Smooth muscle cell (in vitro differentiated cells): ENCODE data around the gene HSCB. TPM values are rescaled to one million over a fixed set of nuclear protein-coding genes. Genes with fewer than 3 reads are reported as not detected.
A peak's percentile ranks its signal among the peaks of the same experiment; 100 is the strongest.
"Not testable (repeated sequence)": the region's sequence is repeated elsewhere in the genome, so short reads cannot be mapped to it uniquely, and the experiment has no call there.

Source experiments
- DNase-seq: peaks from one replicate; lab custom pipeline; 2025; ENCODE audit not compliant: unreplicated experiment; lab: John Stamatoyannopoulos, UW
- H2AFZ ChIP-seq: fragments of 200-600 bp; sonication (generic); 2 replicates; pipeline ENCODE4 v1.6.0; 2016; ENCODE audit warnings: antibody characterized with exemption, low read depth, mild to moderate bottlenecking
- H3F3A ChIP-seq: fragments of 200-600 bp; sonication (generic); 2 replicates; pipeline ENCODE4 v1.6.0; 2017; ENCODE audit warnings: antibody characterized with exemption, low read depth
- H3K27ac ChIP-seq: fragments of 200-600 bp; sonication (generic); 2 replicates; pipeline ENCODE4 v1.5.1; 2016; ENCODE audit warnings: low read depth, mild to moderate bottlenecking
- H3K27me3 ChIP-seq: fragments of 200-600 bp; sonication (generic); 2 replicates; pipeline ENCODE4 v1.6.1; 2016; ENCODE audit warnings: low read depth, mild to moderate bottlenecking
- H3K36me3 ChIP-seq: fragments of 200-600 bp; sonication (generic); 2 replicates; pipeline ENCODE4 v1.5.1; 2016; ENCODE audit warnings: low read depth
- H3K4me1 ChIP-seq: fragments of 200-600 bp; sonication (generic); 2 replicates; pipeline ENCODE4 v1.5.1; 2016; ENCODE audit warnings: low read depth
- H3K4me2 ChIP-seq: fragments of 200-600 bp; sonication (generic); 2 replicates; pipeline ENCODE4 v1.6.0; 2016; ENCODE audit warnings: mild to moderate bottlenecking
- H3K4me3 ChIP-seq: fragments of 200-600 bp; sonication (generic); 2 replicates; pipeline ENCODE4 v1.5.1; 2016; ENCODE audit warnings: mild to moderate bottlenecking
- H3K79me2 ChIP-seq: fragments of 200-600 bp; sonication (generic); 2 replicates; pipeline ENCODE4 v1.6.0; 2016; ENCODE audit warnings: low read depth, mild to moderate bottlenecking
- H3K9ac ChIP-seq: fragments of 200-600 bp; sonication (generic); 2 replicates; pipeline ENCODE4 v1.6.0; 2016; ENCODE audit warnings: low read depth
- H3K9me3 ChIP-seq: fragments of 200-600 bp; sonication (generic); replicated peaks from 2 replicates; pipeline ENCODE4 v1.5.1; 2016; ENCODE audit warnings: low read depth
- H4K20me1 ChIP-seq: fragments of 200-600 bp; sonication (generic); 2 replicates; pipeline ENCODE4 v1.6.0; 2016; ENCODE audit warnings: low read depth
- WGBS: methylation state at CpG from one replicate; pipeline ENCODE4 v1.1.7; 2016; ENCODE audit warnings: low lambda C conversion rate; 5-methylcytosine and 5-hydroxymethylcytosine counted together
- polyA plus RNA-seq: library from polyadenylated mRNA; unstranded; fragments of >200 nt; fragmentation: Nextera tagmentation; extraction: Ambion mirVana; gene quantifications from 2 replicates; pipeline ENCODE4 v1.2.1, GENCODE V29; 2016
- total RNA-seq: library from RNA; depleted of rRNA; stranded (reverse); fragments of >200 nt; gene quantifications from 2 replicates; pipeline ENCODE4 v1.2.3, GENCODE V29; 2014
- TF ChIP-seq, protein P1 (sequence below): fragments of 200-600 bp; sonication (generic); IDR thresholded peaks from 2 replicates; pipeline ENCODE4 v1.5.1; 2017; ENCODE audit warnings: borderline replicate concordance, mild to moderate bottlenecking, antibody characterized with exemption; ENCODE audit not compliant: insufficient read depth, poor library complexity, severe bottlenecking

The HSCB gene
- total and polyA plus RNA-seq, 2 experiments from 2014 or later, result 15.9 to 22.5 TPM

DNA sequence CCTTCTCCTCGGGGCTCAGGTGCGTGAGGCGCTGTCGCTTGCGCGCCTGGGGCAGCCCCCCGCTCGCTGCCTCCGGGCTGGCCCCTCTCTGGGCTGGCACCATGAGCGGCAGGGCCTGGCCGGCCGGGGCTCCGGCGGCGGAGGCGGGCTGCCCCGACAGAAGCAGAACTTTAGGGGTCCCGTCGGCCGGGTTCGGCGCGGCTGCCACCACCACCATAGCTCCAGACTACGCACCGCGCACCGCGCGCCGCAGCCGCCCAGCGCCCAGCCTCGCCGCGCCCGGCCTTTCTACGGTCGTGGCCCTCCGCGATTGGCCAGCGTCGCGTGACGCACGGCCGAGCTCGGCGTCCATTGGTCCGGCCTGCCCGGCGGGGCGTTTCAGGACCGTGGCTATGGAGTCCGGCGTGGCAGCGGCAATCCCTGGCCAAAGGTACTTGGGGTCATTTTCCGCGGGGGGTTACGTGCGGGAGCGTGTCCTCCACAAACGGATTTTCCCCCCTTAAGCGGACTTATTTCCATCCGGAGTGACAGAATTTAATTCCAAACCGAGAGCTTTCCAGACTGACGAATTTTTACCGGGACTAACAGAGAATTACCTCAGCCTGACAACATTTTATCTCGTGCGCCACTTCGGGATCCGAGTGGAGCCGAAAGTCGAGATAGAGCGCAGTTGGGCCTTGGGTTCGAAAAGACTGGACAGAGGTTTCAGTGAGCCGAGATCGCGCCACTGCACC lies 58.6 kb downstream of the HSCB start, which contains the start of gene XBP1:
TSS of gene XBP1 (minus strand) at position 262 of the 734 bp plus-strand sequence.
- peaks cover 12% of the 10 kb centered on the region for H3K4me1 ChIP-seq
- H3K9me3 ChIP-seq, result no peaks in the 10 kb centered on the region
- H3K9ac ChIP-seq, result peak within 1 kb of the TSS; percentile 100
- peaks cover 37% of the 10 kb centered on the region for H4K20me1 ChIP-seq
- peak within 1 kb of the TSS; percentile 99 for H3K27ac ChIP-seq
- H3K36me3 ChIP-seq, result peaks cover 12% of the 10 kb centered on the region
- peaks cover 30% of the 10 kb centered on the region for H3F3A ChIP-seq
- peaks cover 61% of the 10 kb centered on the region for H3K79me2 ChIP-seq
- H3K27me3 ChIP-seq, result no peaks in the 10 kb centered on the region
- H3K4me2 ChIP-seq, result peak within 1 kb of the TSS; percentile 95
- H2AFZ ChIP-seq, result peak within 1 kb of the TSS; percentile 69
- TF ChIP-seq, protein P1, sequence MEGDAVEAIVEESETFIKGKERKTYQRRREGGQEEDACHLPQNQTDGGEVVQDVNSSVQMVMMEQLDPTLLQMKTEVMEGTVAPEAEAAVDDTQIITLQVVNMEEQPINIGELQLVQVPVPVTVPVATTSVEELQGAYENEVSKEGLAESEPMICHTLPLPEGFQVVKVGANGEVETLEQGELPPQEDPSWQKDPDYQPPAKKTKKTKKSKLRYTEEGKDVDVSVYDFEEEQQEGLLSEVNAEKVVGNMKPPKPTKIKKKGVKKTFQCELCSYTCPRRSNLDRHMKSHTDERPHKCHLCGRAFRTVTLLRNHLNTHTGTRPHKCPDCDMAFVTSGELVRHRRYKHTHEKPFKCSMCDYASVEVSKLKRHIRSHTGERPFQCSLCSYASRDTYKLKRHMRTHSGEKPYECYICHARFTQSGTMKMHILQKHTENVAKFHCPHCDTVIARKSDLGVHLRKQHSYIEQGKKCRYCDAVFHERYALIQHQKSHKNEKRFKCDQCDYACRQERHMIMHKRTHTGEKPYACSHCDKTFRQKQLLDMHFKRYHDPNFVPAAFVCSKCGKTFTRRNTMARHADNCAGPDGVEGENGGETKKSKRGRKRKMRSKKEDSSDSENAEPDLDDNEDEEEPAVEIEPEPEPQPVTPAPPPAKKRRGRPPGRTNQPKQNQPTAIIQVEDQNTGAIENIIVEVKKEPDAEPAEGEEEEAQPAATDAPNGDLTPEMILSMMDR, result no peak
- DNase-seq, result peak; percentile 69
- WGBS, result under 1% methylated on average over 73 of the region's 78 CpGs
- peak within 1 kb of the TSS; percentile 97 for H3K4me3 ChIP-seq

DNA sequence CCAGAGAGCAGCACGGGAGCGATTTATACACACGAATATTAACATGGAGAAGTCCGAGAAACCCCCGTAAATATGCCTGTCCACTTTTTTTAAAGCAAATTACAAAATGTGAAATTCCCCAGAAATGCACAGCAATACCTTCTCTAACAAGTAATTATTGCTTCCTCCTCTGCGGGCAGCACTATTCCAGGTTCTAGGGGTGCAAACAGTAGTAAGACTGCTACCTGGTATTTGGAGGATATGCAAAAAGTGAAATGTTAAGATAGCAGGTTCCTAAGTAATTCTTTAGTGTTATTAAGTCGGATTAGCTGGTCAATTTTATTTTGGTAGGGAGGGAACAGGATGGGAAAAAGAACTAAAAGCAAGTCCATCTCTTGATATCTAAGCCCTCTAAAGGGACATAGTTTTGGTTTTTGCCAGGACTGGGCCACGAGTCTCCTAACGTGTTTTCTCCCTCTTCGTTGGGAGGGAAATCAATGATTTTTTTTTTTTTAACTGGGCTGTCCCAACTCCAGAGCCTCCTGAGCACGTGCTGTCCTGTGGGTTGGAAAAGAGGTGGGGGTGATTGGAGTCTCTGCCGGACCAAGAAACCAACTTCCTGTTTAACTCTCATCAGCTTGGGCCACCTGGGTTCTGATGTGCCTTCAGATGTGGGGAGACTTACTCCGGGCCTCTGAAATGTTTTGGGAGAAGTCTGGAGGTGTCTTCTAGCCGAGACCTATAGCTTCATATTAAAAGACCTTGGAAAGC lies 60.2 kb downstream of the HSCB start:
- WGBS, result 76% methylated on average over 14 of the region's 14 CpGs
- Histone ChIP-seq H3K9ac (no peak overlapping the region), H3K79me2 (peaks cover 53% of the 10 kb centered on the region), H3K27ac (no peak overlapping the region), H3K4me3 (peak overlapping the region; percentile 97), H3K36me3 (peaks cover 3% of the 10 kb centered on the region), H3K4me2 (peak overlapping the region; percentile 95), H3K9me3 (no peaks in the 10 kb centered on the region), H3F3A (peaks cover 15% of the 10 kb centered on the region), H3K4me1 (peaks cover 12% of the 10 kb centered on the region), H2AFZ (no peak overlapping the region), H4K20me1 (peaks cover 21% of the 10 kb centered on the region), H3K27me3 (no peaks in the 10 kb centered on the region)
- TF ChIP-seq, protein P1, result no peak
- no peak for DNase-seq

DNA sequence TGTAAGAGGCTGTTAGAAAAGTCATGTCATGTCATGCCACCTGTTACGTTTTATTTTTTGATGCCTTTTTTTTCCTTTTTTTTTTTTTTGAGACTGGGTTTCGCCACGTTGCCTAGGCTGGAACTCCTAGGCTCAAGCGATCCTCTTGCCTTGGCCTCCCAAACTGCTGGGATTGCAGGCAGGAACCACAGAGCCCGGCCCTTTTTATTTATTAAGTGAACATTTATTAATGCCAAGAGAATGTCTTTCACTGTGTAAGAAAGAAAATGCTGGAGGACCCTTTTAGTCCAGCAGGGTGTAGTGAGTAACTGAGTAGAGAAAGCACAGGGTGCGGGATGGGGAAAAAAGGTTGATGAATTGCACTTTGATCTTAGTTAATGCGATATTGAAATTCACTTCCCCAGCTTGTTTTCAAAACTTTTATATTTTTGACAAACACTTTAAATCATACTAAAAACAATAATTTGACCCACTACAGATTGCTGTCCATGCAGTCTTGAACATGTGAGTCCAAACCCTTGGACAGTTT lies 60.8 kb downstream of the HSCB start:
- Histone ChIP-seq H3K9ac (no peak overlapping the region), H4K20me1 (peaks cover 15% of the 10 kb centered on the region), H3F3A (peaks cover 9% of the 10 kb centered on the region), H3K4me1 (peaks cover 12% of the 10 kb centered on the region), H2AFZ (no peak overlapping the region), H3K79me2 (peaks cover 47% of the 10 kb centered on the region), H3K4me2 (no peak overlapping the region), H3K27ac (no peak overlapping the region), H3K4me3 (no peak overlapping the region), H3K27me3 (no peaks in the 10 kb centered on the region), H3K36me3 (no peaks in the 10 kb centered on the region), H3K9me3 (no peaks in the 10 kb centered on the region)
- DNase-seq, result no peak
- TF ChIP-seq, protein P1, result no peak
- 93% methylated on average over 7 of the region's 7 CpGs for WGBS

GRCh38 chr22:28805426-28805825 lies 63.6 kb downstream of the HSCB start:
- H3K4me2 ChIP-seq, H3K27me3 ChIP-seq, H2AFZ ChIP-seq, H3K9me3 ChIP-seq, H3K36me3 ChIP-seq, H3K27ac ChIP-seq, H3K4me3 ChIP-seq, H3F3A ChIP-seq, DNase-seq, H3K4me1 ChIP-seq, H3K9ac ChIP-seq: not testable (repeated sequence)
- Histone ChIP-seq H4K20me1 (peaks cover 11% of the 10 kb centered on the region), H3K79me2 (peaks cover 21% of the 10 kb centered on the region)
- WGBS, result 85% methylated on average over 5 of the region's 5 CpGs
